BLaER1 (cell line): ENCODE results near the gene TLL2.

ENCODE experiments used
- H3K27ac ChIP-seq: shearing (Covaris generic); formaldehyde crosslinking; 2 replicates; pipeline ENCODE4 v1.8.1; 2022
- H3K27me3 ChIP-seq: shearing (Covaris generic); formaldehyde crosslinking; 2 replicates; pipeline ENCODE4 v1.8.1; 2022
- H3K36me3 ChIP-seq: shearing (Covaris generic); formaldehyde crosslinking; 2 replicates; pipeline ENCODE4 v1.8.1; 2022
- H3K4me1 ChIP-seq: shearing (Covaris generic); formaldehyde crosslinking; 2 replicates; pipeline ENCODE4 v1.8.1; 2022
- H3K4me2 ChIP-seq: shearing (Covaris generic); formaldehyde crosslinking; 2 replicates; pipeline ENCODE4 v1.8.1; 2022
- H3K4me3 ChIP-seq: shearing (Covaris generic); formaldehyde crosslinking; 2 replicates; pipeline ENCODE4 v1.8.1; 2022
- H3K9ac ChIP-seq: shearing (Covaris generic); formaldehyde crosslinking; 2 replicates; pipeline ENCODE4 v1.8.1; 2022
- H3K9me3 ChIP-seq: shearing (Covaris generic); formaldehyde crosslinking; 2 replicates; pipeline ENCODE4 v1.8.1; 2022
- H4K20me1 ChIP-seq: shearing (Covaris generic); formaldehyde crosslinking; 2 replicates; pipeline ENCODE4 v1.8.1; 2022
- Cebpa-rat ChIP-seq: shearing (Covaris generic); IDR thresholded peaks from 2 replicates; pipeline ENCODE4 v1.8.1; 2022

TLL2 gene

DNA sequence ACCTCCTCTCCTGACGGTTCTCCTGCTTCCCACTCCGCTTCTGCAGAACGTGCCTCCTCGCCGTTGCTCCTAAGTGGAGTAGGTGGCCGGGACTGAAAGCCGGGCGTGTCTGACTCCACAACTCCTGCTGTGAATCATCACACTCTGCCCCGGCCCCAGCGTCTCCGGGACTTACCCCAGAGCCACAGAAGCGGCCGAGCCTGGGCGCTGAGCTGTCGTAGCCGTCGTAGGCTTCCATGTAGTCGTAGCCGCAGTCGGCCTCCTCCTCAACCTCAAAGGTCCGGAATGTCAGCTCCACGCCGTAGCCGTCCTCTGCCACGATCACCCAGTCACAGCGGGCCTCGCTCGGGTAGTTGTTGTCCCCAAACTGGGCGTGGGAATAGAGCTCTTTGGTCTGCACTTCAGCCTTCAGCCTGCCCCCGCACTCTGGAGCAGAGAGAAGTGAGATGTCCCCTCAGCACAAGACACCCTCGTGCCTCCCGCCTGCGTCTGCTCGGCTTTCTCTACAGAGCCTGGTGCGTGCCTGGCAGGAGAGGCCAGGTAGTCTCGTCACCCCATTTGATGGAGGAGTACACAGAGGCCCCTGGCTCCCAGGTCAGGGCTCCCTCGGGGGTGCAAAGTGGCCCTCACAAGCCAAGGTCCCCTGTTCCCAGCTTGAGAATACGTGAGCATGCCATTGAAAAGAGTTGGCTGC lies 143.7 kb downstream of the TLL2 start:
- Histone ChIP-seq H3K27ac (no peak overlapping the region), H3K4me2 (no peak overlapping the region), H3K9ac (no peak overlapping the region), H3K4me1 (peaks cover 18% of the 10 kb centered on the region), H3K36me3 (peaks cover 7% of the 10 kb centered on the region; the same call in 1 of the 2 replicates), H3K4me3 (no peak overlapping the region), H3K9me3 (no peaks in the 10 kb centered on the region), H3K27me3 (no peaks in the 10 kb centered on the region), H4K20me1 (peaks cover 21% of the 10 kb centered on the region; the same call in 1 of the 2 replicates)
- no peak for TF ChIP-seq Cebpa-rat

DNA sequence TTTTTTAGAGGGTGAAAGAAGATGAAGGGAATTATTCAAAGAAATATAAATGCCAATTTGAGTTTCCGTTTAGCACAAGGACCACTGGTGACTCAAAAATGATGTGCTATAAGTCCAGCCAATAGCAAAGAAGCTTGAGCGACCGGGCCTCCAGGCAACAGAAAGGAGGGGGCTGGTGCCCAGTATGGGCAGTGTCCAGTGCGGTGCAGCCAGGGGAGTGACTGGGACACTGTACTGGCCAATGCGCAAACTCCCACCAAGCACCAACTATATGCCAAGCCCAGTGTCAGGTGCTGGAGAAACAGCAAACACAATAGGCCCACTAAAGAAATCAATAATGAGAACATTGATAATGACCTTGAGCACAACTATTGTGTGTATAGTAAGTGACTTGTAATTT lies 144.8 kb downstream of the TLL2 start:
- H3K4me2 ChIP-seq = no peak overlapping the region
- peaks cover 7% of the 10 kb centered on the region; the same call in 1 of the 2 replicates for H3K36me3 ChIP-seq
- no peak overlapping the region for H3K4me3 ChIP-seq
- no peak for TF ChIP-seq Cebpa-rat
- no peak overlapping the region for H3K9ac ChIP-seq
- H3K27me3 ChIP-seq = no peaks in the 10 kb centered on the region
- H3K27ac ChIP-seq = no peak overlapping the region
- no peaks in the 10 kb centered on the region for H3K9me3 ChIP-seq
- H3K4me1 ChIP-seq = peaks cover 11% of the 10 kb centered on the region
- peaks cover 24% of the 10 kb centered on the region; the same call in 1 of the 2 replicates for H4K20me1 ChIP-seq

DNA sequence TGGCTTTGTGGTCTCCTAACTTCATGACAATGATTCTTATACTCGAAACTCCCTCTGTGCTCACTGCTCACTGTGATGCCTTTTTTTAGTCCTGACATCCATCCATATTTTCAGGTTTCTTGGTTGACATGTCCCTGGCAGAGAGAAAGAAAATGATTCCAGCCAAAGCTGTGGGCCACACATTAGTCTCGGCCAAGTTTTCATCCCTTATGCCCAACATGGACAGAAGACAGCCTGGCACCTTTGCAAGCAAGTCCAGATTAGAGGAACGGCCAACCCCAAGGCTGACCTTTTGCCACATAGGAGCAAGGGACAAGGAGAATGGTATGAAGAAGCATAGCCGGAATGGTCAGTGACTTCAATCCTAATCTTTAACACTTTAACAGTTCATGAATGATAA lies 146.3 kb downstream of the TLL2 start:
- no peak overlapping the region for H3K4me2 ChIP-seq
- no peaks in the 10 kb centered on the region for H3K27me3 ChIP-seq
- TF ChIP-seq Cebpa-rat = no peak
- no peak overlapping the region for H3K27ac ChIP-seq
- H3K4me3 ChIP-seq = no peak overlapping the region
- peaks cover 7% of the 10 kb centered on the region; the same call in 1 of the 2 replicates for H3K36me3 ChIP-seq
- H4K20me1 ChIP-seq = peaks cover 24% of the 10 kb centered on the region; the same call in 1 of the 2 replicates
- no peak overlapping the region for H3K9ac ChIP-seq
- H3K9me3 ChIP-seq = no peaks in the 10 kb centered on the region
- H3K4me1 ChIP-seq = peaks cover 9% of the 10 kb centered on the region

DNA sequence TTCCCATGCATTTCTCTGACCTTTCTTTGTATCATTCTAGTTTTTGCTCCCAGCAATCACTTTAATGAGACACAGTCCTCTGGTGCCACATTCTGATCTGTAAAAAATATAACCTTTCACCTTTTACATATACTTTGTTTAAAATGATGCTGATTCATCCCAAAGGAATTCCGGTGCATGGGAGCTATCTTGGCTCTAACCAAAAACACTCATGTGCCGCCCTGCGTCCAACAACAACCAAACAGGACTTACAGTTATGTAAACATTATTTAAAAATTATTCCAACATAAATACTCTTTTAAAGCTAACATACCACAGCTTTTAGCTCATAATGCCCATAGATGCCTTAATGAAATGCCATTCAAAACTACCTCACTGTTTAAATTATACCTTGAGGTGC lies 147.2 kb downstream of the TLL2 start:
- no peak for TF ChIP-seq Cebpa-rat
- no peaks in the 10 kb centered on the region for H3K4me1 ChIP-seq
- no peak overlapping the region for H3K4me2 ChIP-seq
- peaks cover 24% of the 10 kb centered on the region; the same call in 1 of the 2 replicates for H4K20me1 ChIP-seq
- no peaks in the 10 kb centered on the region for H3K27me3 ChIP-seq
- peaks cover 12% of the 10 kb centered on the region; the same call in 1 of the 2 replicates for H3K36me3 ChIP-seq
- H3K27ac ChIP-seq = no peak overlapping the region
- no peak overlapping the region for H3K4me3 ChIP-seq
- H3K9ac ChIP-seq = no peak overlapping the region
- no peaks in the 10 kb centered on the region for H3K9me3 ChIP-seq

DNA sequence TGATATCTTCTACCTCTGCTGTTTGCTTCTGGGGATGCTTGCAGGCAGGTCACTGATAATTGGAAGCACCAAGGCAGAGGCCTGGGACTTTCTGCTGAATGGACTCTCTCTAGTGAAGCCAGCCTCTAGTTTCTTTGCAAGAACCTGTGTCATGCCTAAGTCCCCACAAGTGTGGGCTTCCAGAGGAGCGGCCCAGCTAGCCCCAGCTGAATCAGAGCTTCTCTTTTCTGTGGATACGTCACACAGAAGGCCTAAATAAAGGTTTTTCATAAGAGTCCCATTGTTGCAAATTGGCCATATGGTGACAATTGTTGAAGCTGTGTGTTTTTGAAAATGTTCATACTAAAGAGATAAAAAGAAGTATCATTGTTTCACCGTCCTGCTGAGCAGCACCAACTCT lies 148.2 kb downstream of the TLL2 start:
- Histone ChIP-seq H3K36me3 (peaks cover 12% of the 10 kb centered on the region; the same call in 1 of the 2 replicates), H3K27me3 (no peaks in the 10 kb centered on the region), H3K27ac (no peak overlapping the region), H3K4me1 (peaks cover 2% of the 10 kb centered on the region), H3K4me3 (no peak overlapping the region), H3K9ac (no peak overlapping the region), H3K4me2 (no peak overlapping the region), H3K9me3 (no peaks in the 10 kb centered on the region), H4K20me1 (peaks cover 20% of the 10 kb centered on the region; the same call in 1 of the 2 replicates)
- no peak for TF ChIP-seq Cebpa-rat

DNA sequence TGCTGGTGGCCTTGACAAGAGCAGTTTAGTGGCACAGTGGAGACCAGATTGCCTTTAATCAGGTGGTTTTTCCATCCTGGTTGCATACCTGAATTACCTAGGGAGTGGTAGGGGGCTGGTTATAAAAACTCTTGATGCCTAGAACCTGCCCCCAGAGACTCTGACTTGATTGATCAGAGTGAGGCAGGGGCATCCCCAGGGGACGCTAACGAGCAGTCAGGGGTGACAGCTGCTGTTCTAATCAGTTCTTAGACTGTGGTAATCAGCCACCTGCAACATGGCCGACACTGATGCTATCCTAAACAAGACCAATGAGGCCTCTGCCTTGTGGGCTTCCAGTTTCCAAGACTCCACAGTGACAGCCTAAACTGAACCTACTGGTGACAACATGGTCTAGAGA lies 153.0 kb downstream of the TLL2 start:
- Histone ChIP-seq H4K20me1 (peaks cover 20% of the 10 kb centered on the region; the same call in 1 of the 2 replicates), H3K27me3 (no peaks in the 10 kb centered on the region), H3K4me3 (no peak overlapping the region), H3K9me3 (no peaks in the 10 kb centered on the region), H3K9ac (no peak overlapping the region), H3K4me1 (peaks cover 11% of the 10 kb centered on the region), H3K36me3 (peaks cover 35% of the 10 kb centered on the region), H3K4me2 (0 out of 2 replicates have a peak overlapping the region, but pooled peaks have one; percentile 0), H3K27ac (no peak overlapping the region)
- TF ChIP-seq Cebpa-rat = no peak

DNA sequence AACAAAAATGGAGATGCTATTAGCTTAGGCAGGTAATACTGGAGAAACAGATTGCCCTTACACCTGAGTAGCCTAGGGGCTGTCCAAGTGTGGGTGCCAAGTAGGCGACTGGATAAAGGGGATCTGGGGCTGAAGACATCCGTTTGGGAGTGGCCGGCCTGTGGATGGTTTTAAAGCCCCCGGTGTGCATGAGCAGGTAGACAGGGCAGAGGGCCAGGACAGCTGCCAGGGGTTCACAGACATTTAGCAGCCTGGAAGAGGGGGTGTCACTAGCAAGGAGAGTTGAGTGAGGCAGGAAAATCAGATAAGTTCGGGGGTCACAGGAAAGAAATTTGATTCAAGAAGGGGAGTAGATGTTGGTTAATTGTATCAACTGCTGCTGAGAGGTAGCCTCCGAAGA lies 153.4 kb downstream of the TLL2 start:
- Histone ChIP-seq H3K4me3 (no peak overlapping the region), H3K36me3 (peaks cover 40% of the 10 kb centered on the region), H3K9me3 (no peaks in the 10 kb centered on the region), H3K9ac (no peak overlapping the region), H4K20me1 (peaks cover 21% of the 10 kb centered on the region; the same call in 1 of the 2 replicates), H3K4me1 (peaks cover 11% of the 10 kb centered on the region), H3K27me3 (no peaks in the 10 kb centered on the region), H3K4me2 (0 out of 2 replicates have a peak overlapping the region, but pooled peaks have one; percentile 0), H3K27ac (no peak overlapping the region)
- no peak for TF ChIP-seq Cebpa-rat

DNA sequence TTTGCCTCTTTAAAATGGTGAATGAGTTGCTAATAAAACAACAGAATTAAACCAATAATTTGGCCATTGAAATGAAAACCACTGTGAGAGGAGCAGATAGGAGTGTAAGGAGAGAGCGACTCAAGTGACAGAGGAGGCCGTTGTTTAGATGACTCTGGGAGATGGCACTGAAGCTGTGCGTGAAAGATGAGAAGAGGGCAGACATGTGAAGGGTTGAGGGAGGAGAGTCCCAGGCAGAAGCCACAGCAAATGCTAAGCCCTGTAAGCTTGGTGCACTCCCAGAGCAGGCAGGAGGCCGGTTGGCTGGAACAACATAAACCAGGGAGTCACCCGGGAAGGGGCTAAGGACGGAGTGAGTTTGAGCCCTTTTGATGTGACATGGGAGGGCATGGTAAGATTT lies 154.1 kb downstream of the TLL2 start:
- no peak for TF ChIP-seq Cebpa-rat
- Histone ChIP-seq H4K20me1 (peaks cover 19% of the 10 kb centered on the region; the same call in 1 of the 2 replicates), H3K27me3 (no peaks in the 10 kb centered on the region), H3K4me3 (no peak overlapping the region), H3K36me3 (peaks cover 47% of the 10 kb centered on the region), H3K9ac (no peak overlapping the region), H3K4me2 (no peak overlapping the region), H3K27ac (no peak overlapping the region), H3K4me1 (peaks cover 11% of the 10 kb centered on the region), H3K9me3 (no peaks in the 10 kb centered on the region)

DNA sequence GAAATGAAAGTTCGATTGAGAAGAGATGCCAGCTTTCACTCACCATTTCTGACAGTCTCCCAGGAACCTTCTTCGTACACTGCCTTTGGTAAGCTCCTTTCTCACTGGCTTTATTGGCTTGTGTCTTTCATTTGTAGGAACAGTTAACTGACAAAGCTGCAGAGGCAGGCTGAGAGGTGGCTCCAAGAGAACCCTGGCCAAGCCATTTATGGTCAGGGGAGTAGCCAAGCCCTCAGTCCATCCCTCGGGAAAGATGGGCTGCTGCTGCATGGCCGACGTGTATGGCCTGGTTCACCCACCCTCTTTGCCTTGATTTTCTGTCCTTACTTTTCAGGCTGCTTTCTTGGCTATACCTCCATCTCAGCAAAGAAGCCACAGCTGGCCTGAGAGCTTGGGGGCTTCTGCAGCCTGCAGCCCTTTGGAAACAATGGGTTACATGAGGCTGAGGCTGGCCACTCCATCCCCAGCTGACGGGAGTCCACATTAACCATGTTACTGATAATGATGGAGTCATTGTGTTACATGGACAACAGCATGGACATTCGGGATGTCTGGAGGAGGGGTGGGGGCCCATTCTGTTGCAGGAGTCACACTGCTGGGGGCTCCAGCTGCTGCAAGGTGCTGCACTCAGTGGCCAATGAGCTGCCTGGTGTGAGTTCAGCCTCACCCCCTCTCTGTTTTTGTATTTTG lies 154.7 kb downstream of the TLL2 start, which contains the start of gene OPALIN:
Gene OPALIN (minus strand): TSS at position 152 of the 690 bp plus-strand sequence. CDS start 106 bp downstream, at position 46.
- H3K36me3 ChIP-seq = peaks cover 48% of the 10 kb centered on the region
- no peak within 1 kb of the TSS for H3K4me2 ChIP-seq
- no peak within 1 kb of the TSS for H3K27ac ChIP-seq
- peaks cover 20% of the 10 kb centered on the region; the same call in 1 of the 2 replicates for H4K20me1 ChIP-seq
- peaks cover 11% of the 10 kb centered on the region for H3K4me1 ChIP-seq
- no peak for TF ChIP-seq Cebpa-rat
- no peaks in the 10 kb centered on the region for H3K27me3 ChIP-seq
- H3K9ac ChIP-seq = no peak within 1 kb of the TSS
- H3K9me3 ChIP-seq = no peaks in the 10 kb centered on the region
- H3K4me3 ChIP-seq = no peak within 1 kb of the TSS
